GM12891 (cell line): ENCODE results near the gene GFRA1.

Source experiments
- POLR2A ChIP-seq: IDR thresholded peaks from 2 replicates; pipeline ENCODE4 v1.6.1; 2011; ENCODE audit warnings: low read depth, low read length, control low read depth
- POLR2AphosphoS5 ChIP-seq: IDR thresholded peaks from 2 replicates; pipeline ENCODE4 v1.6.1; 2011; ENCODE audit warnings: low read depth, low read length, control low read depth
- POU2F2 ChIP-seq: IDR thresholded peaks from 2 replicates; pipeline ENCODE4 v1.6.1; 2011; ENCODE audit warnings: low read depth, mild to moderate bottlenecking, control low read depth, low read length, moderate library complexity
- SPI1 ChIP-seq: IDR thresholded peaks from 2 replicates; pipeline ENCODE4 v1.6.1; 2011; ENCODE audit warnings: low read depth, low read length, control low read depth
- TAF1 ChIP-seq: IDR thresholded peaks from 2 replicates; pipeline ENCODE4 v1.6.1; 2011; ENCODE audit warnings: low read depth, low read length, control low read depth

- TF ChIP-seq POLR2A = no peak
- no peak for TF ChIP-seq POLR2AphosphoS5
- TF ChIP-seq TAF1 = no peak
- no peak for TF ChIP-seq SPI1
- no peak for TF ChIP-seq POU2F2
Observed at GRCh38 chr10:116121640-116122525, 151.1 kb downstream of the GFRA1 start.
